Measurements from ENCODE around the gene TANGO2.

Gene TANGO2

DNA sequence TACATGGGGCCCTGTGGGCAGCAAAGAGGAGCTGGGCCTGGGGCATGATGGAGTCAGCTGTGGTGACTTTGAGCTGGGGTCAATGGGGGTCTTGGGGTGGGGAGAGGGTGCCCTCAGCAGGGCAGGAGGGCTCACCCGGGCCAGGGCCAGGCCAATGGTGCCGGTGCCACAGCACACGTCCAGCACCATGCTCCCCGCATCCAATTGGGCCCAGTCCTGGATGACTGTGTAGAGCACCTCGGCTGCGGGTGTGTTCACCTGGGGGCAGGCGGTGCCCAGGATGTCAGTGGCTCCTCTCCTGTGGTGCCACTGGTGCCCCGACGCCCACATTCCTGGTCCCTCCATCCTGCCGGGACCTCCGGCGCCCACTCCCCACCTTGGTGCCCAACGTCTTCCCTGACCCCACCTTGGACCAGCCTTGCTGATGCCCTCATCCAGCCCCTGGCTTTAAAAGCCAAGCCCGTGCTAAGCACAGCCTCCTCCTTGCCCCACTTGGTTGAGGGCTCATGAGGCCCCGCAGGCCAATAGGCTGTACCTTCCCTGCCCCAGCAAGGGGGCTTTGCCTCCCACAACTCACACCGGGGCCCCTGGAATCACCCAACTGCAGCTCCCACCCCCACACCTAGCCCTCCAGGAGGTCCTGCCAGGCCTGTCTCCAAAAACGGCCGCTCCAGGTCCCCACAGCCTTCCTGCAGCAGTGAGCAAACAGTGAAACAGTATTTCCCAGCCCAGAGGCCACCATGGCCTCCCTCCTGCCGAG, 92.8 kb downstream of the TANGO2 start:
- in situ Hi-C loops (cut with MboI; ENCODE audit: low sequenced_read_pairs): no loop called here

DNA sequence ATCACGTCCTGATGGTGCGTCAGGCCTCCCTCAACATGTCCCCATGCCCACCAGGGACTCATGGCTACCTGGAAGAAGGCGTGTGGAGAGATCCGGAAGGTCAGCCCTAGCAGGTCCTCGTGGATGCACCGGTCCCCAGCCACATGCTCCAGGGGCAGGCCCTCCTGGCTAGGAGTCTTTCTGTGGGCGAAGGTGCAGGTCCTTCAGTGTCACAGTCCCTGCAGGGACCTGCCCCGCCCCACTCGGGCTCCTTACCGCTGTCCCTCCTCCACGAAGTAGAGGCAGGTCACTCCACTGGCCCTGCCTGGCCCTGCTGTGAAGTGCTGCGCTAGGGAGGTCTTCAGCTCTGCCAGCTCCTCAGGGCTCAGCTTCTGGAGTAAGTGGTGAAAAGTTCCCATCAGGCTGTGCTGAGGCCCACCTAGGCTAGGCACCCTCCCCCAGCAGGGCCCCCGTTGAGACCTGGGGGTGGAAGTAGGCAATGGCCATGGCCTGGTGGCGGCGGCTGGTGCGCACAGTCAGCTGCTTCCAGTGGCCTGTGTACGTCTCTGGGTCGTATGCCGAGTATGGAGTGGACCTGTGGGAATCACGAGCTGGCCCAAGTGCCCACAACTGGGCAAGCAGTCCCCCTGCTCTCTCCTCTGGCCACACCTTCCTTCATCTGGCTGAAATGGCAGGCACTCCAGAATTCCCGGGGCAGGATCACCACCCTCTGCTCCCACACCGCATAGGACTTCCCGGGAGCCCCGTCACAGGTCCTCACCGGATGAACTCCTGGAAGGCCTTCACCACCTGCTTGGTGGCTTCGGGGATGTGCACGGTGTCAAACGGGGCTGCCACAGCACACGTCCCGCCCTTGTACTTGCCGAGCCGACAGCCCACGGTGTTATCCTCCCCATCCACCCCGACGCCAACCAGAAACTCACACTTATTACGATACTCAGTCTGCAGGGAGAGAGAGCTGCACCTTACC, 93.9 kb downstream of the TANGO2 start:
- in situ Hi-C loops (cut with MboI; ENCODE audit: low sequenced_read_pairs): no loop called here

DNA sequence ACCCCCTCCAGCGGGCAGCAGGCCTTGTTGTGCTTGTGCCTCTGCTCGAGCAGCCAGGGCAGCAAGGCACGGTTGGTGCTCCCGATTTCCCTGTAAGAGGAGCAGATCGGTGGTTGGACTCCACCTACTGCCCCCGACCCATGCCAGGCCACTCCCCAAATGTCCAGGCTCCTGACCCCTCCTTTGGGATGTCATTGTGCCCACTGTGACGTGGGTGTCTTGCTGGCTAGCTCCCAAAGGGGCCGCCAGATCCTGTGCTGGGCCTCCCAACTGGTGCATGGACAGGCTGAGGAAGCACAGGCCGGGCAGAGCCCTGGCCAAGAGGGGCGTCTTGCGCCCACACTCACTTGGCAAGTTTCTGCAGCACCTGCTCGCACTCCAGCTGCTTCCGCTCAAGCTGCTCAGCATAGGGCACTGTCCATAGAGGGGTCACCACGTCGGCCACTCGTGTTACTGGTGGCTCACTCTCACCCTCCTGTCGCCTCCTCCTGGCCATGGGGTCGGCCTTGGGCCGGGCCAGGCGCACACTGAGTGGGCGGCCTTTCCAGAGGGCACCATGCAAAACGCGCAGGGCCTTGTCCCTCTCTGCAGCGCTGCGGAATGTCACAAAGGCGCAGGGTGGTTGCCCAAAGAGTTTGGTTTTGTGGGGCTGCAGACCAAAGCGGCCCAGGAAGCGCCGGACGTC, 94.9 kb downstream of the TANGO2 start, which contains the start of gene RANBP1:
Gene RANBP1, plus strand, starts transcription at position 414 of the 685 bp plus-strand sequence. Its CDS starts 81 bp downstream, at position 495.
- in situ Hi-C loops (cut with MboI; ENCODE audit: low sequenced_read_pairs): no loop called here

DNA sequence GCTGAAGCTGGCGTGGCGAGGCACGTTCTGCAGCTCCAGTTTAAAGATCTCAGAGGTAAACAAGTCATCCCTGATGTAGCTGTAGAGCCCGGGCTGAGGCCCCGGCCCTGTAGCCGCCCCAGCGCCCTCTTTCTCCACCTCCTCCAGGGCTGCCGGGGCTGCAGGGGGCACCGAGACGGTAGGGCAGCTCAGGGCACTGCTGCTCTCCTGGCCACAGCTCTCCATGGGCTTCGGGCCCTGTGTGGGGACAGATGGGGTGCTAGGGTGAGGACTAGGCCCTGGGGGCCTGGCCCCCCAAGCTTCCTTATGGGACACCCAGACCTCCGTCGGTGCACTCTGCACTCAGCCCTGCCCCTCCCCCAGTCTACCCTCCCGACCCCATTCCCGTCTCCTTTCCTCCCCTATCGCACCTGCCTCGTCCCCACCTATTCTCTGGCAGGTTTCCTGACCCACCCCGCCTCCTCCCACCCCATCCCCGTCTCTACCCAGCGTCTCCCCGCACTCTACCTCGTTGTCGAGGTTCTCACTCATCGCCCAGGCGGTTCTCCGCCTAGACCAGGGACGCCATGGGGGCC, 95.6 kb downstream of the TANGO2 start:
- in situ Hi-C loops (cut with MboI; ENCODE audit: low sequenced_read_pairs): no loop called here
